ENCODE measurements around the gene GNB1.

- TF ChIP-seq POLR2AphosphoS5 (IDR thresholded peaks at IDR 0.05; ENCODE audit: borderline replicate concordance, low read depth, low read length) (no peak), EZH2 (IDR thresholded peaks at IDR 0.05) (no peak)
Measured at GRCh38 chr1:1928231-1929101, 37.6 kb upstream of the GNB1 start.
